Karpas-422 (cell line): ENCODE measurements around the gene FNDC1. TPM values are rescaled to one million over a fixed set of nuclear protein-coding genes. Genes with fewer than 3 reads are reported as not detected.
A peak's percentile ranks its signal among the peaks of the same experiment; 100 is the strongest.

Source experiments
- DNase-seq: peaks from one replicate; pipeline ENCODE4 v3.0.0-alpha.2; 2015
- H2AFZ ChIP-seq: fragments of 200-600 bp; sonication (generic); 2 replicates; pipeline ENCODE4 v1.6.1; 2014; ENCODE audit warnings: antibody characterized with exemption, low read length, mixed read lengths
- H3K27ac ChIP-seq: fragments of 200-600 bp; sonication (generic); 2 replicates; pipeline ENCODE4 v1.5.1; 2014; ENCODE audit warnings: mild to moderate bottlenecking, low read length, moderate library complexity
- H3K27me3 ChIP-seq: fragments of 200-600 bp; sonication (generic); 2 replicates; pipeline ENCODE4 v1.6.1; 2014; ENCODE audit warnings: low read length, mixed read lengths
- H3K36me3 ChIP-seq: fragments of 200-600 bp; sonication (generic); 2 replicates; pipeline ENCODE4 v1.6.1; 2014; ENCODE audit warnings: low read length, mixed read lengths; ENCODE audit not compliant: insufficient read depth
- H3K4me1 ChIP-seq: fragments of 200-600 bp; sonication (generic); 2 replicates; pipeline ENCODE4 v1.6.1; 2014; ENCODE audit warnings: mild to moderate bottlenecking, low read length, mixed read lengths
- H3K4me2 ChIP-seq: fragments of 200-600 bp; sonication (generic); 2 replicates; pipeline ENCODE4 v1.6.1; 2014; ENCODE audit warnings: low read length, low read depth, mild to moderate bottlenecking; ENCODE audit not compliant: poor library complexity, severe bottlenecking
- H3K4me3 ChIP-seq: fragments of 200-600 bp; sonication (generic); 2 replicates; pipeline ENCODE4 v1.5.1; 2014; ENCODE audit warnings: mild to moderate bottlenecking, antibody characterized with exemption, low read length, mixed read lengths
- H3K79me2 ChIP-seq: fragments of 200-600 bp; sonication (generic); 2 replicates; pipeline ENCODE4 v1.6.1; 2014; ENCODE audit warnings: mild to moderate bottlenecking, low read length, mixed read lengths
- H3K9ac ChIP-seq: fragments of 200-600 bp; sonication (generic); 2 replicates; pipeline ENCODE4 v1.6.0; 2014; ENCODE audit warnings: low read length
- H3K9me2 ChIP-seq: fragments of 200-600 bp; sonication (generic), shearing (Covaris generic); replicated peaks from 2 replicates; pipeline ENCODE4 v1.6.0; 2014; ENCODE audit warnings: mild to moderate bottlenecking, low read length, moderate library complexity; ENCODE audit not compliant: insufficient read depth
- H3K9me3 ChIP-seq: fragments of 300-700, 200-600 bp; sonication (generic); 2 replicates; pipeline ENCODE4 v1.6.1; 2014; ENCODE audit warnings: low read length, mixed read lengths
- H4K20me1 ChIP-seq: fragments of 200-600 bp; sonication (generic); 2 replicates; pipeline ENCODE4 v1.6.1; 2014; ENCODE audit warnings: mild to moderate bottlenecking, antibody characterized with exemption, low read length, low read depth; ENCODE audit not compliant: insufficient read depth
- total RNA-seq: library from RNA; depleted of rRNA; stranded (reverse); fragments of >200 nt; shearing (Covaris generic); gene quantifications from 2 replicates; pipeline ENCODE4 v1.2.3, GENCODE V29; 2014; ENCODE audit warnings: low replicate concordance

The FNDC1 gene
- total RNA-seq, 1 experiment from 2014 or later: 90.0 TPM

DNA sequence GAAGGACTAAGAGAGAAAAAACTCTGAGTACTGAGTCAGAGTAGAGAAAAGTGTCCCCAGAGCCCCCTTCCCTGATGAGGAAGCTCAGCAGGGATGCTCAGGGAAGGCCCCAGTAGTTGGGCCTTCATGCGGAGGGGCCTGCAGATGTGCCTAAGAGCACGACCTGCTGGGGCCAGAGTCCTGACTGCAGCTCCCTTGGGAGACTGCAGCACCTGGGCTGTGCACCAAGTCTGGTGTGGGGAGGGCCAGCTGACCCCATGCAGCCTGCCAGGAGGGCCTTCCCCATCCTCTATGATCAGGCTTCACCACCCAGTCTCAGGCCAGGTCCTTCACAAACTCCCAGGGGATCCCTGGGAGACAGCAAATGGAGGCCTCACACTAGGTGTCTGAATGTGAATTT, 130.4 kb downstream of the FNDC1 start:
- H3K27ac ChIP-seq: no peak overlapping the region
- H4K20me1 ChIP-seq: no peaks in the 10 kb centered on the region

DNA sequence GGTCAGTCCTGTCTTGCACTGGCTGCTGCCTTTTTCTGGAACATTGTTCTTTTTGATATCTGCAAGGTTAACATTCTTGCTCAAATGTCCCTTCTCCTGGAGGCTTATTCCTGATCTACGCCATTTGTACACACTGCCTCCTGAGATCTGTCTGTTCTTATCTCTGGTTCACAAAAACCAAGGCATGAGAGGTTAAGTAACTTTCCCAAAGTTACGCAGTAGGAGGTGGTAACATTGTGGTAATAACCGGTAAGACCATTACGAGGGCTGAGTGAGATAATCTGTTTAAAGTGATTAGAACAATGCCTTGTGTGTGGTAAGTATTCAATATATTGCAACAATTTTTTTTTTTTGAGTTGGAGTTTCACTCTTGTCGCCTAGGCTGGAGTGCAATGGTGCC, 132.1 kb downstream of the FNDC1 start:
- peaks cover 16% of the 10 kb centered on the region for H3K4me1 ChIP-seq
- no peaks in the 10 kb centered on the region for H3K27me3 ChIP-seq
- DNase-seq: no peak
- H3K9ac ChIP-seq: no peak overlapping the region
- no peaks in the 10 kb centered on the region for H3K9me3 ChIP-seq
- no peaks in the 10 kb centered on the region for H3K36me3 ChIP-seq
- no peaks in the 10 kb centered on the region for H3K79me2 ChIP-seq
- no peaks in the 10 kb centered on the region for H3K9me2 ChIP-seq
- no peak overlapping the region for H2AFZ ChIP-seq
- H3K27ac ChIP-seq: no peak overlapping the region
- no peak overlapping the region for H3K4me2 ChIP-seq
- no peak overlapping the region for H3K4me3 ChIP-seq
- H4K20me1 ChIP-seq: no peaks in the 10 kb centered on the region

More for the DNA sequence above, 130.4 kb downstream of the FNDC1 start:
- DNase-seq: peak; percentile 59
- H3K9me3 ChIP-seq: no peaks in the 10 kb centered on the region
- H3K4me2 ChIP-seq: peak overlapping the region; percentile 59
- no peaks in the 10 kb centered on the region for H3K27me3 ChIP-seq
- peak overlapping the region; percentile 43 for H3K9ac ChIP-seq
- H3K36me3 ChIP-seq: no peaks in the 10 kb centered on the region
- H2AFZ ChIP-seq: peak overlapping the region; percentile 44; the same call in 1 of the 2 replicates
- H3K4me3 ChIP-seq: 0 out of 2 replicates have a peak overlapping the region, but pooled peaks have one; percentile 12
- no peaks in the 10 kb centered on the region for H3K9me2 ChIP-seq
- H3K4me1 ChIP-seq: peaks cover 16% of the 10 kb centered on the region
- no peaks in the 10 kb centered on the region for H3K79me2 ChIP-seq

DNA sequence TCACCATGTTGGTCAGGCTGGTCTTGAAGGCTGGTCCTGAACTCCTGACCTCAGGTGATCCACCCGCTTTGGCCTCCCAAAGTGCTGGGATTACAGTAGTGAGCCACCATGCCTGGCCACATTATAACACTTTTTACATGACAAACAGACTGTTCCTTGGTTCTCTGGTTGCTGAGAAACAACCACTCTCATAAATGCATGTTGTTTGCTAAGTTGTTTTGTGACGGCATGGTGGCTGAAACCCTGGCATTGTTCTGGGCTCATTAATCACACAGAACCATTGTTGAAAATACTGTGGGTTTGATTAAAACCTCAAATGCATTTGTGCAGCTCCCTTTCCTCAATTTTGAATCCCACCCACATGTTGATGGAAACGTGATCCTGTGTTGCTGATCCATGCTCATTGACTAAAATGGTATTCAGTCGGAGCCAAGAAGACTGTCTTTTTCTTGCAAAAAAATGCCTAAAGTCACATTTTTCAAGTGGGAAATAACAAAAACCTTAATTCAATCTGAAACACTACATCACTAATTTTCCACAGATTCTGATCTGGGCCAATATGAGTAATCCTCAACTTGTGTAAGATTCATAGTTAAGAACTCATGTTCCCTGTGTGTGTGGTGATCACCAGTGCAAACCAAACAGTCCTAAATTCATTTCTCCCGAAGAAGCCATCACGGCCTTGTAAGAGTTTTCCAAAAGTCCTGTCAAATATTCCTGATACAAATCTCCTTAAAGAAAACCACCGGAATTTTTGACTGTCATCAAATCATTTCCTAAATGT, 132.8 kb downstream of the FNDC1 start:
- Histone ChIP-seq H2AFZ (no peak overlapping the region), H3K9ac (no peak overlapping the region), H3K9me3 (no peaks in the 10 kb centered on the region), H3K79me2 (no peaks in the 10 kb centered on the region), H3K27me3 (no peaks in the 10 kb centered on the region), H3K4me2 (no peak overlapping the region), H3K36me3 (no peaks in the 10 kb centered on the region), H4K20me1 (no peaks in the 10 kb centered on the region), H3K4me1 (peaks cover 16% of the 10 kb centered on the region), H3K4me3 (no peak overlapping the region), H3K9me2 (no peaks in the 10 kb centered on the region), H3K27ac (no peak overlapping the region)
- DNase-seq: no peak

DNA sequence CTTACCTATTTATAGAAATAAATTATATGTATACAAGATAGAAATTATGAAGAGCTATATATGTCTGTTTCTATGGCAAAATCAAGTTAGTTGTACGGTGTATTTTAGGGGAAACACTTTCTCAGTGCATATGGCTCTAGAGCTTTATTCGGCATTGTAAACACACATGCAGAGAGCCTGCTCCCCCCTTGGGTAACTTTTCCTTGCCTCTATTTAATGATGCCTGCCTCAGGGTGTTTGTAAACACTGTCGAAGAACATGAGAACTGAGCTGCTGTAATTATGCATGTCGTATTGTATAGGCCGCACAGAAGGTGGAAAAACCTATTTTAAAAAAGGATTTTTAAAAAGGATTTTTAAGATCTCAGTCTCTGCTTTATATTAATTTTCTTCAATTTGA, 133.4 kb downstream of the FNDC1 start:
- Histone ChIP-seq H2AFZ (no peak overlapping the region), H4K20me1 (no peaks in the 10 kb centered on the region), H3K4me3 (no peak overlapping the region), H3K27me3 (no peaks in the 10 kb centered on the region), H3K79me2 (no peaks in the 10 kb centered on the region), H3K4me2 (no peak overlapping the region), H3K9me3 (no peaks in the 10 kb centered on the region), H3K27ac (no peak overlapping the region), H3K36me3 (no peaks in the 10 kb centered on the region), H3K9ac (no peak overlapping the region), H3K9me2 (no peaks in the 10 kb centered on the region), H3K4me1 (peaks cover 16% of the 10 kb centered on the region)
- DNase-seq: no peak

DNA sequence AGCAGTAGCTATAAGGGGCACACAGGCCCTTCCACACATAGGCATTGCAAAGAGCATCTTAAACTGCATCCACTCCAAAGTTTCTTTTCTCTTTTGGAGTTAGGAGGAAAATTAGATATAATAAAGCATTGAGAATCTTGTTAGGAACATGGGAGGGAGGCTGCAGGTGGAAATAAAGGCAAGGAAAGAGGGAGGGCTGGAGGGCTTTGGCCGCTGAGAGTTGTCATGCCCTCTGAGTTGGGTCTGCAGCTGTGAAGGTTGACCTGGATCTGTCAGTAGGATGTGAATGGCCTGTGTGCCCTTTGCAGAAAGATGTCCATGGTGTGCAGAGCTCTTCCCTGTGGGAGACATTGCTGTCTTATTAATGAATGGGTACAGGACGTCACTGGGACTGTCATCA, 134.0 kb downstream of the FNDC1 start:
- Histone ChIP-seq H2AFZ (no peak overlapping the region), H3K9me2 (no peaks in the 10 kb centered on the region), H3K4me2 (no peak overlapping the region), H3K4me1 (peaks cover 18% of the 10 kb centered on the region), H3K27me3 (no peaks in the 10 kb centered on the region), H3K4me3 (no peak overlapping the region), H3K27ac (no peak overlapping the region), H3K36me3 (no peaks in the 10 kb centered on the region), H4K20me1 (no peaks in the 10 kb centered on the region), H3K9ac (no peak overlapping the region), H3K9me3 (no peaks in the 10 kb centered on the region), H3K79me2 (no peaks in the 10 kb centered on the region)
- DNase-seq: no peak

DNA sequence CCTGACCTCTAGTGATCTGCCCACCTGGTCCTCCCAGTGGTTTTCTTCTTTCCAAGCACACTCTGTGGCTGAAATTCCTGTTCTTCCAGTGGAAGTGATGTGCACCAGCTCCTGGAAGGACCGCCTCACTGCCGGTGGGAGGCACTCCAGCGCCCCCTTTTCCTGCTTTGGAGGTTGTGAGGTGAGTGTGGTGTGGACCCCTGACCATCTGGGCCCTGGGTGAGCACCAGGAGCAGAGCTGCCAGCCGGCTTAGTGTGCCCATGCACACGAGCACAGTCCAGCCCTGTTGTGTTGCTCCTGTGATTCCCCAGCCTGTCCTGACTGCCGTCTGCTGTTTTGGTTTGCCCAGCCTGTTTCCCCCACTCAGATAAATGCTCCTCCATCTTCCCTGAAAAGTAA, 134.6 kb downstream of the FNDC1 start:
- Histone ChIP-seq H3K9me3 (no peaks in the 10 kb centered on the region), H4K20me1 (no peaks in the 10 kb centered on the region), H3K36me3 (no peaks in the 10 kb centered on the region), H3K27ac (no peak overlapping the region), H3K9me2 (no peaks in the 10 kb centered on the region), H2AFZ (no peak overlapping the region), H3K9ac (no peak overlapping the region), H3K79me2 (no peaks in the 10 kb centered on the region), H3K4me3 (no peak overlapping the region), H3K4me2 (no peak overlapping the region), H3K4me1 (peaks cover 22% of the 10 kb centered on the region), H3K27me3 (no peaks in the 10 kb centered on the region)
- DNase-seq: no peak

DNA sequence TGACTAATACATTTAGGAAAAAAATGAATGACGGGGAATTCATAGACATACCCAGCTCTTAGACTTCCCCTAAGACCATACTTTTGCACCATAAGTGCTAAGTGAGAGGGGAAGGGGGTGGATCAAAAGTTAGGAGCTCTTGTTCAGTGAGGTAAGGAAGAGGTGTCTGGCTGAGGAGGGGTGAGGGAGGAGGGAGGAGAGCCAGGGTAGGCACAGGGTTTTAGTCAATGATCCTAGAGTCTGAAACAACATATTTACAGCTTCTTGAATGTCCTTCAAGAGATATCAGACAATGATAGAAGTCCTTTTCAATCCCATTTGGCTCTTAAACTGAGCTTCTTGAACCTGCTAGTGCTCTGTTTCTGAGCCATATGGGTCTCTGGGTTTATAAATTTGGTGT, 135.4 kb downstream of the FNDC1 start:
- Histone ChIP-seq H3K9me3 (no peaks in the 10 kb centered on the region), H3K4me1 (peaks cover 14% of the 10 kb centered on the region)

DNA sequence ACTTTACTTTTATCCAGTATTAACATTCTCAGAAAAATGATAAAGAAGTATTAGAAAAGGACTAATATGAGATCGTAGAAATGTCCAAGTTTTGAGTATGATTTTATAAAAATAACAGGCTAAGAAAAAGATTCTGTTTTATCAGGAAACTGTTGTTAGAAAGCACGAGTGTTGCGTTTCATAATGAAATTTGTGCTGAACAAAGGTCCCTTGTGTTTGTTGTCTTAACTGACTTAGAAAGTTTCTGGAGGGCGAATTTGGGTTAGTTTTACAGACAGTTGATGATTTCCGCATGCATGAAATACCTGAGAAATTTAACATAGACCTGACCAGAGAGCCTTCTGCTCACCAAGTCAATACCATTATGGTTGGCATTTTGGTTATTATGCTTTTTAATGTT, 136.0 kb downstream of the FNDC1 start:
- no peak overlapping the region for H3K9ac ChIP-seq

More for the DNA sequence above, 135.4 kb downstream of the FNDC1 start:
- no peaks in the 10 kb centered on the region for H3K79me2 ChIP-seq
- H3K36me3 ChIP-seq: no peaks in the 10 kb centered on the region
- no peaks in the 10 kb centered on the region for H4K20me1 ChIP-seq
- no peak for DNase-seq
- H2AFZ ChIP-seq: no peak overlapping the region
- no peak overlapping the region for H3K4me3 ChIP-seq
- H3K27ac ChIP-seq: no peak overlapping the region
- no peaks in the 10 kb centered on the region for H3K9me2 ChIP-seq
- no peaks in the 10 kb centered on the region for H3K27me3 ChIP-seq
- H3K9ac ChIP-seq: no peak overlapping the region
- H3K4me2 ChIP-seq: no peak overlapping the region

More for the DNA sequence above, 136.0 kb downstream of the FNDC1 start:
- H3K9me2 ChIP-seq: no peaks in the 10 kb centered on the region
- no peak overlapping the region for H3K4me2 ChIP-seq
- no peaks in the 10 kb centered on the region for H3K9me3 ChIP-seq
- H3K79me2 ChIP-seq: no peaks in the 10 kb centered on the region
- no peak overlapping the region for H3K4me3 ChIP-seq
- no peak overlapping the region for H3K27ac ChIP-seq
- DNase-seq: no peak
- no peaks in the 10 kb centered on the region for H4K20me1 ChIP-seq
- H3K27me3 ChIP-seq: no peaks in the 10 kb centered on the region
- H3K4me1 ChIP-seq: peaks cover 9% of the 10 kb centered on the region
- no peaks in the 10 kb centered on the region for H3K36me3 ChIP-seq
- no peak overlapping the region for H2AFZ ChIP-seq
